Ammon's horn (tissue), 1 donor: Measurements from ENCODE around the gene CCDC197.
A peak's percentile ranks its signal among the peaks of the same experiment; 100 is the strongest.

Source experiments
- DNase-seq: peaks from one replicate; pipeline ENCODE4 v3.0.0-alpha.2; 2016; ENCODE audit warnings: low spot score

The CCDC197 gene

DNA sequence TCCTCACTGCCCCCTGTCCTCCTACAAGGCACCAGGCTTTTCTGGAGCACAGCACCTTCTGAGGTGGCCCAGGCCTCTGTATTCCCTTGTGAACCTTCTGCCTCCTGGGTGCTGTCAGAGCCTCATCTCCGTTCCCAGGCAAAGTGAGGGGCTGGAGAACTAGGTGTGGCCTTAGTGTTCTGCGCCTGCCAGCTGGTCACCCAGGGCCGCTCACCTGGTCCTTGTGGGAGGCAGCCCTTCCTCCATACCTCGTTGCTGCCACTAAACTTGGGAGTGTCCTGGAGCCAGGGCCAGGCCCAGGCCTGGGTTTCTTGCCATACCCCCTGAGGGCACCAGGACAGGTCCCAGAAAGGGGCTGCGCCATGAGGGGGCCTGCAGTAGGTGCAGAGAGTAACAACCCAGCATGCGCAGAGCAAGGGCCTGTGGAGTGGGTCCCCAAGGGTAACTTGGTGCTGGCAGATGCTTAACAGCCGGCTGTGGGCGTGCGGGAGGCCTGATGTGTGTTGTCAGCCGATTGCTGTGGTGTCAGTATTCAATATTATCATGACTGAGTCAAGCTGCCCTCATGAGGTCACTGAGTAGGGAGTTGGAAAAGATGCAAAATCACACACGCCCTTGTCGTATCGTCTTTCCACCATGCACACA lies 46.1 kb downstream of the CCDC197 start:
- DNase-seq: no peak

DNA sequence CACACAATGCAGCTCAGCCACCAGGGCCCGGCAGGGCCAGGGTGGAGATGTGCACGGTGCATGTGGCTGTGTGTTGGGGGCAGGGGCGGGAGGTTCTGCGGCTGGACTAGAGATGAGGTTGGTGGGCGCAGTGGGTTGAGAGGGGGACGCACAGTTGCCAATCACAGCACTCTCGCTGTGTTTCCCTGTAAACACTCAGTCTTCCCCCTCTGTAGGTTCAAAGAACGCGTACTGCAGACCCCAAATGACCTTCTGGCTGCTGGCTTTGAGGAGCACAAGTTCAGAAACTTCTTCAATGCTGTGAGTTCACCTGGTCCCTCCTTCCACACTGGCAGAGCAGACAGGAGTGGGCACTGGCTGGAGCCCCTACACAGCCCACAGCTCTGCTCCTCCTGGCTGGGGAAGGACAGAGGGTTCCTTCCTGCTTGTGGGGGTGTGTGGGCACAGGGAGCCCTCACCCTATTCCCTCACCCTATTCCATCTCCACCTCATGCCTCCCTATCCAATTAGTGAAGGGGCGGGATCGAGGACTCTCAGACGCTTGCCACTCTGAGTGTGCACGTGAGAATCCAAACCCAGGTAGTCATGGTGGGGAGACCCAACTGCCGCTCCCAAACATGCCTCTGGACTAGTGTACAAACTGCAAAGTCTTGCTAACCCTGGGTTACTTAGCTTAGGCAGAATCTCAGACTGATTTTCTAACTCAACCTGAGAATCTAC lies 46.8 kb downstream of the CCDC197 start:
- DNase-seq: no peak

- DNase-seq: no peak
Measured at GRCh38 chr14:94044476-94045091, 47.5 kb downstream of the CCDC197 start.

- no peak for DNase-seq
Measured at GRCh38 chr14:94045101-94045500, 48.0 kb downstream of the CCDC197 start.

DNA sequence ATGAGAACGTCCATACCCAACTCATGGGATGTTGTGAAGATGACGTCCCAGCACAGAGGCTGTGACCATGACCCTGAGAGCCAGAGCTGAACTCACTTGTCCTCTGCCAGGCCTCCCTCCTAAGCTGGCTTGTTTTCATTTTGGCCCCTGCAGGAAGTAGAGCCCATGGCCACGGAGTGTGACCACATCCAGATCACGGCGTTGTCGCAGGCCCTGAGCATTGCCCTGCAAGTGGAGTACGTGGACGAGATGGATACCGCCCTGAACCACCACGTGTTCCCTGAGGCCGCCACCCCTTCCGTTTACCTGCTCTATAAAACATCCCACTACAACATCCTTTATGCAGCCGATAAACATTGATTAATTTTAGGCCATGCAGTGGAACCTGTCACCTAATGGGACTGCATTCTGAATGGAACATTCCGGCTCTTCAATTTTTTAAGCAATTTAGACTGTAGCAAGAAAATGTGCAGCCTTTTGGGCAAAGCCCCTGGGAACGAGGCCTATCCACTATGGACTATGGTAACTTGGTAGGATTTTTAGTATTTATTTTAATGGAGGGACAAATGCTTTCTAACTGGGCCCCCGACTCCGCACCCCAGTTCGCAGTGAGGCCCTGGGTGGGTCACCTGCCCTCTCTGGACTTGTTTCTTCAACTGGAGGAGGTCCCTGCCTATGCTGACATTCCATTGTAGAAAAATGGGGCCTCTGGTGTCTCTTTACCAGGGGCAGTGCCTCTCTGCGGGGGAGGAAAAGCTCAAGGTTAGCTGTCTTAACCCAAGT lies 48.7 kb downstream of the CCDC197 start:
- no peak for DNase-seq

DNA sequence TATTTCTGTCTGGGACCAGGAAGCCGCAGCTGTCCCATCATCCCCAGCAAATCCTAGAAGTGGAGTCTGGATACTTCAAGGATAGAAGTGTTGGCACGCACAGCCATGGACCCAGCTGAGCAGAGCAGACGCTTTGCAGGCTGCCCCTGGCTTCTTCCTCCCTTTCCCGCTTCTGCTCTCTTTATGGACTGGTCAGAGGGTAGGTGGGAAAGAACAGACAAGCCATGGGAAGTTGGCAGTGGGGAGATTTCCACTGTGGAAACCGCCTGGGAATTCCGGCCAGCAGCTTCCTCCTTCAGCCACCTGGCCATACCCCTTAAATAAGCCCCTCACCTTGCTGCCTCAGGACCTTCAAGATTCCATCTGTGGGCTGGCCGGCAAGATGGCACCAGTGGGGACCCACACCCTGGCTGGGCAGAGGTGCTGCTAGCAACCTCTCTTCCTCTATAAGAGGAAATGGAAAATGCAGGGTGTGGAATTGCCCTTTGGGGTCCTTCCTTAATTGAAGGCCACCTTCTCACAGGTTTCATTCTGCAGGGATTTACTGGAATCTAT lies 49.7 kb downstream of the CCDC197 start:
- DNase-seq: no peak

- DNase-seq: no peak
Measured at GRCh38 chr14:94047581-94047980, 50.5 kb downstream of the CCDC197 start.

- DNase-seq: peak; percentile 1
Measured at GRCh38 chr14:94048691-94049624, 51.9 kb downstream of the CCDC197 start.

DNA sequence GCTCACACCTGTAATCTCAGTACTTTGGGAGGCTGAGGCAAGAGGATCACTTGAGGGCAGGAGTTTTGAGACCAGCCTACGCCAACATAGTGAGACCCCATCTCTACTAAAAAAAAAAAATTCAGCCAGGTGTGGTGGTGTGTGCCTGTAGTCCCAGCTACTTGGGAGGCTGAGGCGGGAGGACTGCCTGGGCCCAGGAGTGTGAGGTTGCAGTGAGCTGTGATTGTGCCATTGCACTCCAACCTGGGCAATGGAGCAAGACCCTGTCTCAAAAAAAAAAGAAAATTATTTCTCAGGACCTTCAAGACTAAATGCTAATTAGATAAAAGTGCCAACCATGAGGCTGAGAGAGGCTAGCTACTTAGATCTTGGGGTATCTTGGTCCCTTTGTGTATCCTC lies 52.5 kb downstream of the CCDC197 start:
- no peak for DNase-seq

- DNase-seq: peak; percentile 4
Measured at GRCh38 chr14:94050231-94050880, 53.3 kb downstream of the CCDC197 start.

DNA sequence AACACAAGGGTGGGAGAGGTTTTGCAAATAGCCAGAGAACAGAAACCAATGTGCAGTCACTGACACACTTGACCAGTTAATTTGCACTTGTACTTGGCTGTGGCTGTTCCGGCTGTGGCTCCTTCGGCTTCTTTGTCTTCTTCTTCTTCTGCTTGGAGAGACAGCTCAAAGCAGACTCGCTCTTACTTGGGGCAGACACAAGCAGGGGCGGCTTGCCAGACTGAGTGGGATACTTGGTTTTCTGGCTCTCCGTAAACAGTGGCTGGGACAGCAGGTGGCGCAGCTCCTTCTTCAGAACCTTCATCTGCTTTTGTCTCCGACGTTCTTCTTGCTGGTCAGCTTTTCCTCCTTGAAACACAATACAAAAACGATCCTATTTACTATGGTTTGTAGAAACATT lies 54.0 kb downstream of the CCDC197 start:
- peak; percentile 89 for DNase-seq

- peak; percentile 1 for DNase-seq
Measured at GRCh38 chr14:94051779-94052178, 54.7 kb downstream of the CCDC197 start.

DNA sequence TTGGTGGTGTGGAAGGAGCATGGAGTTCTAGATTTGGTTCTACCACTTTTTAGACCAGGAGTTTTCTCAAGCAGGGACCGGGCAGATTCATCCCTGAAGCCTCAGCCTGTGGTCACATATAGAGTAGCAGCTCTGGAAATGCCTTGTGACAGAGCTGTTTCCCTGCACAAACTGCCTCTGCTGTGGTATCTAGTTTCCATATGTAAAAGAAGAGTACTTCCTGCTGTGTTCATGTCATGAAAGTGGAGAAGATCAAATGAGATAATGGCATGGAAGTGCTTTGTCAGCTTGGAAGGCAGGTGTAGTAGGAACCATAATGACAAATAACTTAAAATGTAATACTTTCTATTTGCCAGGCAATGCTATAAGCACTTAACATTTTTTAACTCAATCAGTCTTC lies 55.1 kb downstream of the CCDC197 start:
- peak; percentile 0 for DNase-seq

DNA sequence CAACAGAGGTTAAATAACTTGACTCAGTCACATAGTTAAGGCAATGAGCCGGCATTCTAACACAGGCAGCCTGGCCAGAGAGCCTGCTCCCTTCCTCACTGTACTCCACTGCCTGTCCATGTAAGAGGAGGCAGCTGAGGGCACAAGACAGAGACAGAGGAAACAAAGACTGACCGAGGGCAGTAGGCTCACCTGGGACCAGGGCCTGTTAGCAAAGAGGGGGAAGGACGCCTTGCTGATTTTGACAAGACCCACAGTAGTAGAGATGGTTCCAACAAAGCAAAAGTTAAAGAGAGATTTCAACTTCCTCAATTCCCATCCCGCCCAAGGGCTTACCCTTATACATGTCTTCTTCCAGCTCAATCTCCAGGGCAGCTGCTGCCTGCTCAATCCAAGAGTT lies 55.6 kb downstream of the CCDC197 start:
- DNase-seq: peak; percentile 0

GRCh38 chr14:94054401-94054800 lies 57.3 kb downstream of the CCDC197 start:
- peak; percentile 1 for DNase-seq

DNA sequence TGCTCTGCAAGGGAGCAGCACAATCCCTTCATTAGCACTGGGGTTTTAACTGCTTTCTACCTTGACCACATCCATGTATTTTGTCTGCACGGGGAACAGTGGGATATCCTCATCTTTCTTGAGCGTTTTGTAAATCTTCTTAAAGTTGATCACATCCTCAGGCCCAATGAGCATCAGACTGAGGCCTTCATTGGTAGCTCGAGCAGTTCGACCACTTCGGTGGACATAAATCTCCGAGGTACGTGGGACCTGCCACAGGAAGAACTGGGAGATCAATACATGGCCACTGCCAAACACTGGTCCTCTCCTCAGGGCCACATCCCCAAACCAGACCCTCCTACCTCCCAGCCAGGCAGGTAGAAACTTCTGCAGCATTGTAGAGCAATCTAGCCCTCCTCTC lies 57.8 kb downstream of the CCDC197 start:
- DNase-seq: peak; percentile 1

DNA sequence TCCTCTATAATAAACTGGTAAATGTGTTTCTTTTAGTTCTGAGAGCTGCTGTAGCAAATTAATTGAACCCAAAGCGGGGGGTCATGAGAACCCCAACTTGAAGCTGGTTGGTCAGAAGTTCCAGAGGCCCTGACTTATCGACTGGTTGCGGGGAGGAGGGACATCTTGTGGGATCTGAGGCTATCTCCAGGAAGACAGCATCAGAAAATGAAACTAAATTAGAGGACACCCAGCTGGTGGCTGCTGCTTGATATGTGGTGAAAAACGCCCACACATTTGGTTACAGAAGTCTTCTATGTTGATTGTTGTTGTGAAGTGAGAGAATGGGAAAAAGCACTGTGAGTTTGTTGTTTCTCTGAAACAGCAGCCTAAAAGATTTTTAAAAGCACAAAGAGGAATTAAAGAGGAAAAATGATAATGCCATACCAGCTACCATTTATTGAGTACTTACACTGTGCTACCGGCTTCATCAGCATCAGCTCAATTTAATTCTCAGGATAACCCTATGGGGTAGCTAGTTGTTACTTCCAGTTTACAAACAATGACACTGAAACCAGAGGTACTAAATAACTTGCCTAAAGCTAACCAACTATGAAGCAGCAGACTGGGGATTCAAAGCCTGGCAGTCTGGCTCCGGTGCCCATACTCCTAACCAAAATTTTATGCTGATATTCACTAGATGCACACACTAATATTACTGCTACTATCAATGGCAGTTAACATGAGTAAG lies 59.6 kb downstream of the CCDC197 start:
- DNase-seq: peak; percentile 9

GRCh38 chr14:94058128-94058673 lies 61.1 kb downstream of the CCDC197 start:
- DNase-seq: no peak
